ENCODE data around the gene WASHC4.
"Not testable (repeated sequence)": the region's sequence is repeated elsewhere in the genome, so short reads cannot be mapped to it uniquely, and the experiment has no call there.

WASHC4 gene

GRCh38 chr12:105091476-105092206, 15.9 kb upstream of the WASHC4 start:
- DNase-seq: no peak

- DNase-seq: no peak
These were observed 15.2 kb upstream of the WASHC4 start for GRCh38 chr12:105092336-105092735.

GRCh38 chr12:105095338-105095737, 12.2 kb upstream of the WASHC4 start:
- DNase-seq: not testable (repeated sequence)

DNA sequence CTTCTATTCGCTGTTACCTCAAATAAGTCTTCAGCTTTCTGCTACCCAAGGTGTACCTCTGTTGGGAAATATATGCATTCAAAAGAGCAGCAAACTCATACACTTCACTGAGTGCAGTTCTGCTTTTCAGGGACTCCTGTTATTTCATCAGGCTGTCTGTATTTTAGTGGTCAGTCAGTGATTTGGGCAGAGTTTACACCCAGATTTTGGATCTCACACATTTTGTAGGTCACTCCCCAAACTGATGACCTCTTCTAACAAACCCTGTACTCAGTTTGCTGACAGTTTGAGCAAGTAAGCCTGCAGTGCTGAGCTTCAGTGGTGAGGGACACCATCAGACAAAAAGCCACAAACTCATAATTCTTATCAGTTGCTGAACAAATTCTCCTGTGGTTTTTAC, 8.2 kb upstream of the WASHC4 start:
- no peak for DNase-seq

DNA sequence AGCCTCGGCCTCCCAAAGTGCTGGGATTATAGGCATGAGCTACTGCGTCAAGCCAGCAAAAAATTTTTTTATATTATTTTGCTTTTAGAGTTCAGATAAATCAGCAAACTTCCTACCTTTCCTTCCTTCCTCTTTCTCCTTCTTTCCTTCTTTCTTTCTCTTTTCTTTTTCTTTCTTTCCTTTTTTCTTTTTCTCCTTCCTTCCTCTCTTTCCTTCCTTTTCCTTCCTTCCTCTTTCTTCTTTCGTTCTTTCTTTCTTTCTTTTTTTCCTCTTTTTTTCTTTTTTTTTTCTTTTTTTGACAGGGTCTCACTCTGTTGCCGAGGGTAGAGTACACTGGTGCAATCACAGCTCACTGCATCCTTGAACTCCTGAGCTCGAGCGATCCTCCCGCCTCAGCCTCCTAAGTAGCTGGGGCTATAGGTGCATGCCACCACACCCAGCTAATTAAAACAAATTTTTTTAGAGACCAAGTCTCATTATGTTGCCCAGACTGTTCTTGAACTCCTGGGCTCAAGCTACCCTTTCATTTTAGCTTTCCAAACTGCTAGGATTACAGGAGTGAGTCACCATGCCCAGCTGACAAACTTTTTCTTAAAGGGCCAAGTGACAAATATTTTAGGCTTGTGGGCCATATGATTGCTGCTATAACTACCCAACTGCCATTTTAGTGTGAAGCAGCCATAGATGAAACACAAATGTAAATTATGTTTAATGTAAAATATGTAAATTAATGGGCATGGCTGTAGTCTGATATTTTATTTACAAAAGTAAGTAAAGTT, 7.1 kb upstream of the WASHC4 start:
- DNase-seq: no peak

- no peak for DNase-seq
These were observed 6.5 kb upstream of the WASHC4 start for GRCh38 chr12:105100998-105101397.

GRCh38 chr12:105102673-105103072, 4.9 kb upstream of the WASHC4 start:
- DNase-seq: no peak

DNA sequence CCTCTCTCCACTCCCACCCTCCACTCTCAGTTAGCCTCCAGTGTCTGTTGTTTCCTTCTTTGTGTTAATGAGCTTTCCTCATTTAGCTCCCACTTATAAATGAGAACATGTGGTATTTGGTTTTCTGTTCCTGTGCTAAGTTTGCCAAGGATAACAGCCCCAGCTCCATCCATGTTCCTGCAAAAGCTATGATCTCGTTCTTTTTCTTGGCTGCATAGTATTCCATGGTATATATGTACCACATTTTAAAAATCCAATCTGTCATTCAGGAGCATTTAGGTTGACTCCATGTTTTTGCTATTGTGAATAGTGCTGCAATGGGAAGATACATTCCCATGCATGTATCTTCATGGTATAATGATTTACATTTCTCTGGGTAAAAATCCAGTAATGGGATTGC, 2.8 kb upstream of the WASHC4 start:
- no peak for DNase-seq

DNA sequence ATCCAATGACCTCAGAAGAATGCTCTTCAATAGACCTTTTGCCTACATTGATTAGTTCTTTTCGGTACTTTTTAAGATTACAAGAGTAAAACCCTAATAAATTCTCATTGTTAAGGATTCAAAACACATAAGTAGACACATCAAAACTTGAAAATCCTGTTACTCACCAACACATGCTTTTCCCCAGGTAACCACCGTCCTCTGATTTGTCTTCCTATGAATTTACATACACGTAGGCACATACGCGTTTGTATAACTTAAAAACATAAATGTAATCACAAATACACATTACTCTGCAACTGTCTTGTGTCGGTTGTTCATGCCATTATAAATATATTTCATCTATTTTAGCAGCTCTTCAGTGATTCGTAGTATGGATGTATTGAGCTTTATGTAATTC, 910 bp upstream of the WASHC4 start:
- no peak for DNase-seq

- DNase-seq: no peak
These were observed 399 bp upstream of the WASHC4 start for GRCh38 chr12:105107171-105107493.

DNA sequence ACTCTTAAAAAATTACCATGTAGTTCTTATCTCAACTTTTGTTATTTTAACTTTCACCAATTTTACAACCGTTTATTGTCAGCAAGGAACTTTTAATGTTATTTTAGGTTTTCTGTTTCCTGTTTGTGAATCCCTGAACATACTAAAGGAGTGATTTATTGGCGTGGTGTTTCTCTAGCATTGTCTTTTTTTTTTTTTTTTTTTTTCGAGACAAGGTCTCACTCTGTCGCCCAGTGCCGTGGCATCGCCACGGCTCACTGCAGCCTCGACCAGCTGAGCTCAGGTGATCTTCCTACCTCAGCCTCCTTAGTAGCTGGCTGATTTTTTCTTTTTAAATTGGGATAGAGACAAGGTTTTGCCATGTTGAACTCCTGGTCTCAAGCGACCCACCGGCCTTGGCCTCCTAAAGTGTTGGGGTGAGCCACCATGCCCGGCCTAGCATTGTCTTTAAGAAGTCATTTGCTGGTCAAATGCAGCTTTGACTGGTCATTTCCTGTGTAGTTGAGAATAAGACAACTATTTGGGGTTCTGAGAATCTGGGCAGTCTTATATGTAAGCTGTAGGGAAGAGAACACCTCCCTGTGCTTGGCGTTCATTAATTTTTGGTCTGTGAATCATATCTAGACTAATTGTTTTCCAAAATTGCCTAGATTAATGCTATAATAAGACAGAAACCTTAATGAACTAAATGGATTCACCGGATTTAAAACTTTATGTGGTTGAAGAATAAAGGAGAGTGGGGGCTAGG, 2.1 kb downstream of the WASHC4 start:
- no peak for DNase-seq

- DNase-seq: no peak
These were observed 3.3 kb downstream of the WASHC4 start for GRCh38 chr12:105110851-105111250.

GRCh38 chr12:105113094-105113493, 5.6 kb downstream of the WASHC4 start:
- DNase-seq: no peak

- no peak for DNase-seq
These were observed 9.4 kb downstream of the WASHC4 start for GRCh38 chr12:105116969-105117368.

DNA sequence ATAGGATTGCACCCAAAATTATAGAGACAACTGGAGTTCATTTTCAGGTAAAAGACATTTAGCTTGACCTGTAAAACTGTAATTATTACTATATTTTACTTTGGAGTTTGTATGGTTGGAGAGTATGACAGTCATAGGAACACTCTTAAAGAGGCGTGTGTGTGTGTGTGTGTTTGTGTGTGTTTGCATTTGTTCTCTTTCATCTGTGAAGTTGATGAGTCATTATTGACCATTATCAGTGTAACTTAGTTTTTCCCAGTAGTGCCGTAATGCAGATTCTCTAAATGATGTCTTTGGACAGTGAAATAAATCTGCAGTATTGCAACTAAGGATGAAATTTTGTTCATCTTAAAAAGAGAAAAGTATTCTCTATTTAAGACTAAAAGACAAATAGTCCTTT, 13.0 kb downstream of the WASHC4 start:
- no peak for DNase-seq

DNA sequence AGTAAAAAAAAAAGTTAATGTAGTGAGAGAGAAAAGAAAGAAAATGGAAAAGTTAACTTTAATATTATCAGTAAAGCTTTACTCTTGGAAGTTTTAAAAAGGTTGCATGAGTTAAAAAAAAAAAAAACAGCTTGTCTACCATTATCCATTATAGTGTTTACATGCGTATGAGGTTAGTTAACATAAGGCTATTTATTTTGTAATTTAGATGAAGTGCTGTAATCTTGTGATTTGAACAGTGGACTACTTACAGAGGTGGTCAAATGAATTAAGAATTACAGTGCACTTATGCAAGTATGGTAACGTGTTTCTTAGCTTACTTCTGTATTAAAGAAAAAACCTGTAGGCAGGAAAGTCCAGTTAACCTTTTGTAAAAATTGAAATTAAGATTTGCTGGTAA, 30.7 kb downstream of the WASHC4 start:
- DNase-seq: no peak

- no peak for DNase-seq
These were observed 33.9 kb downstream of the WASHC4 start for GRCh38 chr12:105141320-105141922.

DNA sequence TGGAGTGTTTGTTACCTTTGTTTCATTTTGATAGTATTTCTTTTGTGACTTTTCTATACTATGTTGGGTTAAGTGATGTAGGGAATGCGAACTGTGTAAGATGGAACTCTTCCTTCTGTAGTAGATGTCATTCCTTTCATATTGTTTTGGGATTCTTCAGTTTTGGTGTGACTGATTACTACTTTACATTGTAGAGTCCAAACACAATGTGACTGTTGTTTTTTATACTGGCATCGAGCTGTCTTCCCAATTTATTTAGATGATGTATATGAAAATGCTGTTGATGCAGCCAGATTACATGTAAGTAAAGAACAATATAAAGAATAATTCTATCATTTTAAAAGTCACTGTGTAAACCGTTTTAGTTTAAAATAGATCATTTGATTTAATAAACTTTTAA, 34.7 kb downstream of the WASHC4 start:
- no peak for DNase-seq

GRCh38 chr12:105156260-105156659, 48.7 kb downstream of the WASHC4 start:
- DNase-seq: no peak

- DNase-seq: no peak
These were observed 50.1 kb downstream of the WASHC4 start for GRCh38 chr12:105157606-105158005.

DNA sequence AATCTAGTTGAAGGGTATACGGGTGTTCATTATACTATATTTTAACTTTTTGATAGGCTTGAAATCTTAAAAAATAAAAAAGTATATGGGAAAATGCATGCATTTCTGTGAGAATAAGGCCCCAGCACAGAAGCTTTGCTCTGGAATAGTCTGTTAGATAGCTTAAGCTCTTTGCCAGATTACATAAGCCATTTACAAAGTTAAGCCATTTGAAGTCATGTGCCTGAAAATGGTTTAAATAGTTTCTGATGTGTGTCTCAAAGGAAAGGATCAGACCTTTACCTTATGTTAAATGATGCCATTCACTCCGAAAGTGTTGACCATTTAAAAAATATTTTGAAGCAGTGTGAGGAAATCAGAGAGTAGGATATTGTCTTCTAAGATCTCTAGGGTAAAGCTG, 51.3 kb downstream of the WASHC4 start:
- DNase-seq: no peak

DNA sequence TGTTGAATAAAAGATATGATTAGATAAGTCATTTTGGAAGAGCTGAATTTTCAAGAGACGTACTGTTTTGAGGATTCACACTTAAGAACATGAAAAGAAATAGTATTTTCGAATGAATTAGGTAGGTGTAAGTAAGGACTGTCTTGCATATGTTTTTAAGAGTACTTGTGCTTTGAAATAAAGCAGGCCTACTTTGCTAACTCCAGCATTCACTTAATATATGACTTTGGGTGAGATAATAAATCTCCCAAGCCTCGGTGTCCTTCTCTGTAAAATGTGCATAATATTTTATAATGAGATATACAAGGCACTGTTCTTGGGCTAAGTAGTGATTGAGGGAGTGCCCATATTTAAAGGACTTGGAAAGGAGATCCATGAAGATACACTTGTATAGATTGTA, 54.6 kb downstream of the WASHC4 start:
- DNase-seq: no peak

GRCh38 chr12:105164068-105164467, 56.5 kb downstream of the WASHC4 start:
- DNase-seq: no peak

DNA sequence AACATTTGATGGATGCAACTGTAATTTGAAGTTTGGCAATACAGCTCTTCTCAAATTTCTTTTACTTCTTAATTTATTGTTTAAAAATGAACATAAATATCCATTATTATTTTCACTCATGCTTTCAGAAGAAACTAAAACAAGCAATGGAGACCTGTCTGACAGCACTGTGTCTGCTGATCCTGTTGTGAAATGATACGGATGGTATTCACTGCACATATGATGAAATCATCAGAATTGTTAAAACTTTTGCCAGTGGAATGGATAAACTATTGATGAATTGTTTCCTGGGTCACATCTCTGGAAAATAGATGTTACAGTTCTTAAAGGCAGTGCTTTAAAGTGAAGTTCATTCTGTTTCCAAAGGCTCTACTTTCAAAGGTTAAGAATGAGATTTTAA, 59.2 kb downstream of the WASHC4 start:
- DNase-seq: no peak
